ENCODE data around the gene TRIO. TPM values are rescaled to one million over a fixed set of nuclear protein-coding genes. Genes with fewer than 3 reads are reported as not detected.

The TRIO gene
- total and polyA plus RNA-seq, 2 donors (not counting 1 experiment from before 2014, with no cell fraction given) = 134 to 281 TPM

- TF ChIP-seq CTCF (conservative IDR thresholded peaks at IDR 0.05 in 1 of 2, IDR thresholded peaks at IDR 0.05 in 1 of 2; ENCODE audit: low read depth in 1 of 2, low read length in 2 of 2) (no peak), EZH2 (IDR thresholded peaks at IDR 0.05; ENCODE audit: low read length, missing control alignments) (no peak)
- Histone ChIP-seq H3K4me3 (replicated peaks in 1 of 4; ENCODE audit: control extremely low read depth in 1 of 4, insufficient read depth in 1 of 4, low read depth in 3 of 4, low read length in 4 of 4) (no peak overlapping the region), H3K27me3 (ENCODE audit: control insufficient read depth, insufficient read depth, low read length) (peaks cover 7% of the 10 kb centered on the region), H3K9ac (ENCODE audit: insufficient read depth, low read length) (no peak overlapping the region), H3K9me3 (ENCODE audit: control insufficient read depth, insufficient read depth, low read depth, low read length) (no peaks in the 10 kb centered on the region), H4K20me1 (ENCODE audit: control insufficient read depth, extremely low read depth, insufficient read depth, low read length) (no peaks in the 10 kb centered on the region), H3K36me3 (ENCODE audit: control insufficient read depth, insufficient read depth, low read length) (no peaks in the 10 kb centered on the region), H3K4me2 (ENCODE audit: extremely low read depth, insufficient read depth, low read length) (no peak overlapping the region), H3K27ac (ENCODE audit: insufficient read depth, low read length) (no peak overlapping the region), H3K79me2 (ENCODE audit: control insufficient read depth, insufficient read depth, low read length) (no peaks in the 10 kb centered on the region), H2AFZ (ENCODE audit: low read length) (no peak overlapping the region), H3K4me1 (ENCODE audit: control insufficient read depth, extremely low read depth, insufficient read depth, low read length) (no peaks in the 10 kb centered on the region)
- DNase-seq (ENCODE audit: low read depth in 2 of 2) = no peak
Measured at GRCh38 chr5:14545862-14546261, 402.7 kb downstream of the TRIO start.

- no peak overlapping the region for H2AFZ ChIP-seq (ENCODE audit: low read length)
- no peaks in the 10 kb centered on the region for H3K4me1 ChIP-seq (ENCODE audit: control insufficient read depth, extremely low read depth, insufficient read depth, low read length)
- no peaks in the 10 kb centered on the region for H4K20me1 ChIP-seq (ENCODE audit: control insufficient read depth, extremely low read depth, insufficient read depth, low read length)
Measured at GRCh38 chr5:14547666-14548065, 404.5 kb downstream of the TRIO start.

GRCh38 chr5:14551211-14551610 is 408.1 kb downstream of the TRIO start:
- Histone ChIP-seq H3K4me1 (ENCODE audit: control insufficient read depth, extremely low read depth, insufficient read depth, low read length) (no peaks in the 10 kb centered on the region), H3K9me3 (ENCODE audit: control insufficient read depth, insufficient read depth, low read depth, low read length) (no peaks in the 10 kb centered on the region), H3K36me3 (ENCODE audit: control insufficient read depth, insufficient read depth, low read length) (no peaks in the 10 kb centered on the region), H3K79me2 (ENCODE audit: control insufficient read depth, insufficient read depth, low read length) (no peaks in the 10 kb centered on the region), H3K27me3 (ENCODE audit: control insufficient read depth, insufficient read depth, low read length) (no peaks in the 10 kb centered on the region), H2AFZ (ENCODE audit: low read length) (no peak overlapping the region), H4K20me1 (ENCODE audit: control insufficient read depth, extremely low read depth, insufficient read depth, low read length) (no peaks in the 10 kb centered on the region), H3K4me2 (ENCODE audit: extremely low read depth, insufficient read depth, low read length) (no peak overlapping the region), H3K27ac (ENCODE audit: insufficient read depth, low read length) (no peak overlapping the region), H3K9ac (ENCODE audit: insufficient read depth, low read length) (no peak overlapping the region), H3K4me3 (replicated peaks in 1 of 4; ENCODE audit: control extremely low read depth in 1 of 4, insufficient read depth in 1 of 4, low read depth in 3 of 4, low read length in 4 of 4) (no peak overlapping the region)
- TF ChIP-seq EZH2 (IDR thresholded peaks at IDR 0.05; ENCODE audit: low read length, missing control alignments) (no peak), CTCF (conservative IDR thresholded peaks at IDR 0.05 in 1 of 2, IDR thresholded peaks at IDR 0.05 in 1 of 2; ENCODE audit: low read depth in 1 of 2, low read length in 2 of 2) (no peak)
- no peak for DNase-seq (ENCODE audit: low read depth in 2 of 2)

More at GRCh38 chr5:14547666-14548065, 404.5 kb downstream of the TRIO start:
- no peaks in the 10 kb centered on the region for H3K36me3 ChIP-seq (ENCODE audit: control insufficient read depth, insufficient read depth, low read length)
- peaks cover 3% of the 10 kb centered on the region for H3K27me3 ChIP-seq (ENCODE audit: control insufficient read depth, insufficient read depth, low read length)
- H3K27ac ChIP-seq (ENCODE audit: insufficient read depth, low read length) = no peak overlapping the region
- no peak overlapping the region for H3K4me3 ChIP-seq (replicated peaks in 1 of 4; ENCODE audit: control extremely low read depth in 1 of 4, insufficient read depth in 1 of 4, low read depth in 3 of 4, low read length in 4 of 4)
- H3K4me2 ChIP-seq (ENCODE audit: extremely low read depth, insufficient read depth, low read length) = no peak overlapping the region
- no peak for DNase-seq (ENCODE audit: low read depth in 2 of 2)
- no peak overlapping the region for H3K9ac ChIP-seq (ENCODE audit: insufficient read depth, low read length)
- no peaks in the 10 kb centered on the region for H3K9me3 ChIP-seq (ENCODE audit: control insufficient read depth, insufficient read depth, low read depth, low read length)
- no peak for TF ChIP-seq EZH2 (IDR thresholded peaks at IDR 0.05; ENCODE audit: low read length, missing control alignments)
- TF ChIP-seq CTCF (conservative IDR thresholded peaks at IDR 0.05 in 1 of 2, IDR thresholded peaks at IDR 0.05 in 1 of 2; ENCODE audit: low read depth in 1 of 2, low read length in 2 of 2) = no peak
- H3K79me2 ChIP-seq (ENCODE audit: control insufficient read depth, insufficient read depth, low read length) = no peaks in the 10 kb centered on the region
